H9 (cell line): ENCODE measurements around the gene INSIG1. TPM values are rescaled to one million over a fixed set of nuclear protein-coding genes. Genes with fewer than 3 reads are reported as not detected.

Experiments
- DNase-seq: peaks from one replicate; pipeline ENCODE4 v3.0.0-alpha.2; 2017
- H2AFZ ChIP-seq: one replicate; pipeline ENCODE4 v1.6.1; 2013; ENCODE audit warnings: mild to moderate bottlenecking, low read length, control low read depth, moderate library complexity
- H2AK5ac ChIP-seq: 2 replicates; pipeline ENCODE4 v1.6.1; 2013; ENCODE audit warnings: low read length, control low read depth, mixed read lengths; ENCODE audit not compliant: insufficient read length
- H2BK120ac ChIP-seq: one replicate; pipeline ENCODE4 v1.6.1; 2013; ENCODE audit warnings: low read depth, mild to moderate bottlenecking, low read length, control low read depth, inconsistent platforms; ENCODE audit not compliant: poor library complexity, severe bottlenecking
- H2BK12ac ChIP-seq: 2 replicates; pipeline ENCODE4 v1.6.1; 2013; ENCODE audit warnings: low read length, control low read depth, mixed read lengths, low read depth; ENCODE audit not compliant: insufficient read length
- H2BK15ac ChIP-seq: 2 replicates; pipeline ENCODE4 v1.6.1; 2013; ENCODE audit warnings: low read depth, low read length, control low read depth
- H2BK20ac ChIP-seq: one replicate; pipeline ENCODE4 v1.6.1; 2013; ENCODE audit warnings: low read depth, mild to moderate bottlenecking, low read length, control low read depth, inconsistent platforms; ENCODE audit not compliant: poor library complexity, severe bottlenecking
- H2BK5ac ChIP-seq: 2 replicates; pipeline ENCODE4 v1.6.1; 2013; ENCODE audit warnings: low read length, control low read depth, mixed read lengths; ENCODE audit not compliant: insufficient read length
- H3K14ac ChIP-seq: 2 replicates; pipeline ENCODE4 v1.6.1; 2013; ENCODE audit warnings: low read length, control low read depth; ENCODE audit not compliant: insufficient read depth
- H3K18ac ChIP-seq: 2 replicates; pipeline ENCODE4 v1.6.1; 2013; ENCODE audit warnings: low read depth, mild to moderate bottlenecking, mixed read lengths, low read length, control low read depth; ENCODE audit not compliant: insufficient read length
- H3K23ac ChIP-seq: 2 replicates; pipeline ENCODE4 v1.6.1; 2013; ENCODE audit warnings: low read length, control low read depth, mixed read lengths, low read depth; ENCODE audit not compliant: insufficient read length
- H3K23me2 ChIP-seq: 2 replicates; pipeline ENCODE4 v1.6.1; 2013; ENCODE audit warnings: low read depth, mild to moderate bottlenecking, mixed read lengths, low read length, control low read depth; ENCODE audit not compliant: insufficient read length, poor library complexity, severe bottlenecking
- H3K27ac ChIP-seq: 2 replicates; pipeline ENCODE4 v1.5.1; 2013; ENCODE audit warnings: low read length, control low read depth, mixed read lengths, low read depth; ENCODE audit not compliant: insufficient read length
- H3K27me3 ChIP-seq: 2 replicates; pipeline ENCODE4 v1.6.1; 2013; ENCODE audit warnings: low read length, control low read depth, inconsistent platforms; ENCODE audit not compliant: insufficient read depth
- H3K4ac ChIP-seq: 2 replicates; pipeline ENCODE4 v1.6.1; 2013; ENCODE audit warnings: low read depth, mild to moderate bottlenecking, control low read depth, inconsistent platforms, low read length, moderate library complexity
- H3K4me1 ChIP-seq: 2 replicates; pipeline ENCODE4 v1.6.1; 2013; ENCODE audit warnings: low read length, control low read depth, inconsistent platforms; ENCODE audit not compliant: insufficient read depth
- H3K4me2 ChIP-seq: 2 replicates; pipeline ENCODE4 v1.6.1; 2013; ENCODE audit warnings: low read length, control low read depth, mixed read lengths; ENCODE audit not compliant: insufficient read length, insufficient read depth
- H3K56ac ChIP-seq: 2 replicates; pipeline ENCODE4 v1.6.1; 2013; ENCODE audit warnings: low read depth, mild to moderate bottlenecking, mixed read lengths, low read length, control low read depth; ENCODE audit not compliant: insufficient read length
- H3K79me1 ChIP-seq: 2 replicates; pipeline ENCODE4 v1.6.1; 2013; ENCODE audit warnings: low read depth, mild to moderate bottlenecking, moderate library complexity, low read length, control low read depth, inconsistent platforms; ENCODE audit not compliant: insufficient read depth, poor library complexity, severe bottlenecking
- H3K79me2 ChIP-seq: 2 replicates; pipeline ENCODE4 v1.6.1; 2013; ENCODE audit warnings: low read length, control low read depth, inconsistent platforms; ENCODE audit not compliant: insufficient read depth
- H3K9ac ChIP-seq: 2 replicates; pipeline ENCODE4 v1.6.1; 2013; ENCODE audit warnings: low read length, control low read depth, mixed read lengths; ENCODE audit not compliant: insufficient read length; ENCODE audit errors: extremely low read depth
- H3K9me3 ChIP-seq: one replicate; pipeline ENCODE4 v1.6.1; 2013; ENCODE audit warnings: low read depth, low read length, inconsistent platforms; ENCODE audit not compliant: control insufficient read depth
- H3T11ph ChIP-seq: one replicate; pipeline ENCODE4 v1.6.1; 2013; ENCODE audit warnings: mild to moderate bottlenecking, low read length, control low read depth, inconsistent platforms
- H4K20me1 ChIP-seq: one replicate; pipeline ENCODE4 v1.6.1; 2013; ENCODE audit not compliant: control insufficient read depth, insufficient read length, insufficient read depth
- H4K5ac ChIP-seq: 2 replicates; pipeline ENCODE4 v1.6.1; 2013; ENCODE audit warnings: low read depth, mild to moderate bottlenecking, mixed read lengths, low read length, control low read depth; ENCODE audit not compliant: insufficient read length
- H4K8ac ChIP-seq: replicated peaks from 2 replicates; pipeline ENCODE4 v1.6.1; 2013; ENCODE audit warnings: low read length, control low read depth, mixed read lengths, low read depth; ENCODE audit not compliant: insufficient read length
- H4K91ac ChIP-seq: 2 replicates; pipeline ENCODE4 v1.6.1; 2013; ENCODE audit warnings: low read depth, mild to moderate bottlenecking, moderate library complexity, mixed read lengths, low read length, control low read depth; ENCODE audit not compliant: insufficient read length
- H3K27ac Mint-ChIP-seq, 3 experiments: 2 replicates in 2 of 3; 3 replicates in 1 of 3; pipeline ENCODE4 v1.8.0; 2020 to 2021; ENCODE audit warnings: mixed read lengths in 3 of 3, mild to moderate bottlenecking in 1 of 3, moderate library complexity in 1 of 3
- H3K27me3 Mint-ChIP-seq: 2 replicates; pipeline ENCODE4 v1.8.0; 2021; ENCODE audit warnings: low read depth, mild to moderate bottlenecking, moderate library complexity, mixed read lengths
- H3K36me3 Mint-ChIP-seq, 3 experiments: 2 replicates in 2 of 3; 3 replicates in 1 of 3; pipeline ENCODE4 v1.8.0; 2020 to 2021; ENCODE audit warnings: low read depth in 3 of 3, mixed read lengths in 3 of 3; ENCODE audit not compliant: insufficient read depth in 1 of 3
- H3K4me1 Mint-ChIP-seq, 2 experiments: 2 replicates each; pipeline ENCODE4 v1.8.0; 2020; ENCODE audit warnings: mixed read lengths in 2 of 2
- H3K4me3 Mint-ChIP-seq, 2 experiments: 2 replicates in 1 of 2; 3 replicates in 1 of 2; pipeline ENCODE4 v1.8.0; 2020 to 2021; ENCODE audit warnings: mild to moderate bottlenecking in 2 of 2, mixed read lengths in 2 of 2, moderate library complexity in 1 of 2
- H3K9me3 Mint-ChIP-seq, 2 experiments: 2 replicates in 1 of 2; 3 replicates in 1 of 2; pipeline ENCODE4 v1.8.0; 2020; ENCODE audit warnings: mild to moderate bottlenecking in 2 of 2, mixed read lengths in 2 of 2, moderate library complexity in 1 of 2
- CTCF ChIP-seq: fragments of 200-600 bp; sonication (generic); conservative IDR thresholded peaks from 3 replicates; pipeline ENCODE4 v1.8.0; 2021; ENCODE audit warnings: antibody characterized with exemption, mild to moderate bottlenecking
- WGBS: extraction: QIAGEN DNeasy Blood & Tissue Kit; methylation state at CpG from one replicate; pipeline ENCODE4 v1.1.7; 2013; ENCODE audit warnings: missing lambda C conversion rate, low lambda C conversion rate, mixed read lengths; ENCODE audit not compliant: insufficient read length; ENCODE audit errors: extremely low coverage; 5-methylcytosine and 5-hydroxymethylcytosine counted together
- total RNA-seq: library from RNA; stranded (reverse); gene quantifications from 2 replicates; pipeline ENCODE4 v1.2.1, GENCODE V29; 2021

INSIG1 gene
- total RNA-seq, 1 experiment from 2014 or later, result 23.3 TPM

GRCh38 chr7:155283565-155284194 is 14.0 kb upstream of the INSIG1 start:
- Histone ChIP-seq H3K4me1 (no peaks in the 10 kb centered on the region), H3K23me2 (no peaks in the 10 kb centered on the region)
- DNase-seq, result no peak

More at GRCh38 chr7:155283565-155284194, 14.0 kb upstream of the INSIG1 start:
- no peak overlapping the region for H2BK12ac ChIP-seq
- Mint-ChIP-seq H3K4me1 (peaks cover 7 to 9% of the 10 kb centered on the region in 2 experiments; a peak in 3 of 4 replicates), H3K36me3 (no peaks in the 10 kb centered on the region), H3K27me3 (peaks cover 6% of the 10 kb centered on the region), H3K4me3 (no peak overlapping the region), H3K27ac (no peak overlapping the region; a peak in 1 of 7 replicates), H3K9me3 (no peaks in the 10 kb centered on the region; a peak in 1 of 5 replicates)
- H3K9me3 ChIP-seq, result no peaks in the 10 kb centered on the region
- no peak overlapping the region for H3K4me2 ChIP-seq
- H2BK15ac ChIP-seq, result no peak overlapping the region
- H3T11ph ChIP-seq, result no peak overlapping the region
- no peak overlapping the region for H4K91ac ChIP-seq
- no peak overlapping the region for H2AFZ ChIP-seq
- H3K27ac ChIP-seq, result no peak overlapping the region
- no peak overlapping the region for H4K8ac ChIP-seq
- no peak overlapping the region for H3K56ac ChIP-seq
- H4K20me1 ChIP-seq, result no peaks in the 10 kb centered on the region
- H4K5ac ChIP-seq, result no peak overlapping the region
- H3K23ac ChIP-seq, result no peak overlapping the region
- H3K79me2 ChIP-seq, result no peaks in the 10 kb centered on the region
- TF ChIP-seq CTCF, result no peak
- H2BK20ac ChIP-seq, result no peak overlapping the region
- no peak overlapping the region for H2BK120ac ChIP-seq
- no peaks in the 10 kb centered on the region for H3K79me1 ChIP-seq
- H2AK5ac ChIP-seq, result no peak overlapping the region
- WGBS, result 100% methylated on average over 1 of the region's 2 CpGs
- no peaks in the 10 kb centered on the region for H3K27me3 ChIP-seq
- no peak overlapping the region for H3K4ac ChIP-seq
- no peak overlapping the region for H3K14ac ChIP-seq
- no peak overlapping the region for H3K18ac ChIP-seq
- H2BK5ac ChIP-seq, result no peak overlapping the region
- no peak overlapping the region for H3K9ac ChIP-seq
